HG02642 (cell line): ENCODE results near the gene TMEM143.
A peak's percentile ranks its signal among the peaks of the same experiment; 100 is the strongest.
"Not testable (repeated sequence)": the region's sequence is repeated elsewhere in the genome, so short reads cannot be mapped to it uniquely, and the experiment has no call there.

ENCODE experiments used
- ATAC-seq: cut with Tn5 transposase; IDR thresholded peaks from one replicate; pipeline ENCODE4 v1.9.1; 2021; ENCODE audit warnings: mild to moderate bottlenecking; ENCODE audit not compliant: unreplicated experiment, poor library complexity

Gene TMEM143

DNA sequence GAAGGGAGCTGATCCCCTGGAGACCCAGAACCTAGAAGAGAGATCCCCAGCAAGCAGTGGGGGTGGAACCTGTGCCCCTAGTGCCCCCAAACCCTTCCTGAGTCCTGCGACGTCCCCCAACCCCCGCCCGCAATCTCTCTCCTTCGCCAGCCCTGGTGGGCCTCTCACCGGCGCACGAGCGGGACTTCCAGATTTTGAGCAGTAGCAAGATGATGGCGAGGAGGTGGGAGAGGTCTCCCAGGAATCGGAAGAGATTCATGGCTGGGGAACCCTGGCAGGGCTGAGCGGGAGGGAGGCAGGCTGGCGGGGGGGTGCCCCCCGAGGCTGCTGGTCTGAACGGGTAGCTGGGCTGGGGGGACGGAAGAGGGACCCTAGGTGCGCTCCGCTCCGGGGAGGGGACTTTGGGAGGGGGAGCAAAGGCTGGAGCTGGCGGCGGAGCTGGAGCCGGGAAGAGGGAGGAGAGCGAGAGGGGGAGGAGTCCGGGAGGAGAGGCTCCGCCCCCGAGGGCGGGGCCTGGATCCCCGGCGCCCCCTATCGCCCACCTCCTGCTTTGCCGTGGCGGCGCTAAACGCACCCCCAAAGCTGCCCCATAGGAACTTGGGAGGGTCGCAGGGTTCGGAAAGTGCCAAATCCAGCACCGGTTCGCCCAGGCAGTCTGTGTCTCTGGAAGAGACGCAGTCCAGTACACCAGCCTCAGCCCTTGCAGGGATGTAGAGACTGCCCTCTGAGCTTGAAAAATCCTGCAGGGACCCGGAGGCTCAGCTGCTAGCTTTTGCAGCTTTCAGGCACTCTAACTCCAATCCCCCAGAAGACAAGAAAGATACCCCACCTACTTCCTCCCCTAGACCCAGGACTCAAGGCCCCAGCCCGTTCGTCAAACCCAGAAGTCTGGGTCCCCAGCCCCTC lies 27.6 kb upstream of the TMEM143 start, which contains the start of gene KDELR1:
Gene KDELR1 (minus strand): TSS at position 452 of the 906 bp plus-strand sequence. CDS start 193 bp downstream, at position 259.
- peak; percentile 81 for ATAC-seq

- peak; percentile 45 for ATAC-seq
These were observed 26.7 kb upstream of the TMEM143 start for GRCh38 chr19:48390188-48391099.

- no peak for ATAC-seq
These were observed 23.2 kb upstream of the TMEM143 start for GRCh38 chr19:48386981-48387380.

GRCh38 chr19:48385461-48386087 lies 21.8 kb upstream of the TMEM143 start:
- ATAC-seq = no peak

DNA sequence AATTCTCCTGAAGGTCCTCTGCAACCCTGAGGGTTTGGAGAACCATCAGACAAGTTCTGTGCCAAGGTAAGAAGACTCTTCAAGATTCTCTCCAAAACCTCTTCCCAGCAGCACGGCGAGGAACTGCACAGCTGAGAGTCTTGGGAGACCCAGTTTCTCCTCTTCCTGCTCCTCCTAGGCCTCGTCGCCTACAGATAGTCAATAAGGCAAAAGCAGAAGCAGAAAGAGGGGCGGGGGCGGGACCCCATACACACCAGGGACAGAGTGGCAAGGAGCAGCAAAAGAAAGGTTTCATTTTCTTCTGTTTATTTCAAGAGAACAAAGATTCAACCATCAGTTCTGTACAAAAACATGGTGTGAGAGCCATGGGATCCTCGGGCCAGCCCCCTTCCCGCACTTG lies 18.5 kb upstream of the TMEM143 start:
- ATAC-seq = no peak

DNA sequence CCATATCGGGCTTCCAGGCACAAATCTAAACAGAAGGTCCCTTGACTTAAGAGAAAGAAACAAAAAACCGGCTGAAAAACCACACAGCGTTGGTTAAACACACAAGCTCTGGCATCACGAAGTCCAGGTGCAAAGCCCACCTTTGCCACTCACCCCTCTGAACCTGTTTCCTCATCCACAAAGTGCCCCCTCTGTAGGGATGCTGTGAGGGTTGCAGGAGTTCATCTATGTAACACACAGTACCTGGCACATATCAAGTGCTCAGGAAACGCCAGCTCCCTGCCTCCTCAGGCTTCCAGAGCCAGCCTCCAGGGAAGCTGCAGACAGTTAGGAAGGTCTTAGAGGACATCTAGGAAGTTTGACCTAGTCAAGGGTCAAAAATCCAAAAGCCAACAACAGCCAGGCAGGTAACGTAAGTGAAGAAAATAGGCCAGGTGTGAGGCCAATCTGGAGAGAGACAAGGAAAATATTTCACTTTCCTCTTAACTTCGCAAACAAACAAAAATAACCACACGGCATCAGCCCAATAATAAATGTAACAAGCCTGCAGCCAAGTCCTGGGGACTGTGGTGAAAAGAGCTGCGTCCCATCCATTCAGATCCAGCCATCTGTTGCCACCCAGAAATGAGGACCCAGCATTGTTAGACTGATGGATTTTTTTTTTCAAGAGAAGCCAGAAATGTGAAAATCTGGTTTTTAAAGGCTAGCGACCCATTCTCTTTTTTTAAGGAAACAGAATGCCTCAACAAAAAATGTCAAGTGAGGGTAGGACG lies 17.6 kb upstream of the TMEM143 start:
- ATAC-seq = no peak

DNA sequence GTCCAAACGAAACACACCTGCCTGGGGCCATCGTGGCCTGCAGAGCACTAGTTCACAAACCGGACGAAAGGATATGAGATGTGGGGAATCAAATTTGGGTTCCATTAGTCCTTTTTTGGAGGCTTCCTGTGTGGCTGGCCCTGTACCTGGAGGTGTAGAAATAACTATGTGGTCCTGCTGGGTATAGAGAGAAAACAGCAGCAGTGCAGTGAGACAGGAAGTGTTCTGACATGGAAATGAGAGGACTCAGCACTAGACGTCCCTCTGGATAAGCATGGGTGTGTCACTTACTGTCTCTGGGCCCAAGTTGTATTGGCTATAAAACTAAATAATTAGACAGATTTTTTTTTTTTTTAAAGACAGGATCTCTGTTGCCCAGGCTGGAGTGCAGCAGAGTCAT lies 15.3 kb upstream of the TMEM143 start:
- no peak for ATAC-seq

GRCh38 chr19:48378194-48378570 lies 14.4 kb upstream of the TMEM143 start:
- ATAC-seq = no peak

GRCh38 chr19:48373567-48373966 lies 9.8 kb upstream of the TMEM143 start:
- no peak for ATAC-seq

GRCh38 chr19:48372904-48373303 lies 9.2 kb upstream of the TMEM143 start:
- no peak for ATAC-seq

DNA sequence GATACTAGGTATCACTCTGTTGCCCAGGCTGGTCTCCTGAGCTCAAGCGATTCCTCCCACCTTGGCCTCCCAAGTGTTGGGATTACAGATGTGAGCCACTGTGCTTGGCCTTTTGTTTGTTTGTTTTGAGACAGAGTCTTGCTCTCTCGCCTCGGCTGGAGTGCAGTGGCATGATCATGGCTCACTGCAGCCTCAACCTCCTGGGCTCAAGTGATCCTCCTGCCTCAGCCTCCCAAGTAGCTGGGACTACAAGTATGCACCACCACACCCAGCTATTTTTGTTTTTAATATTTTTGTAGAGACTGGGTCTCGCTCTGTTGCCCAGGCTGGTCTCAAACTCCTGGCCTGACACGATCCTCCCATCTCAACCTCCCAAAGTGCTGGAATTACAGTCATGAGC lies 8.0 kb upstream of the TMEM143 start:
- not testable (repeated sequence) for ATAC-seq

GRCh38 chr19:48371367-48371766 lies 7.6 kb upstream of the TMEM143 start:
- no peak for ATAC-seq

DNA sequence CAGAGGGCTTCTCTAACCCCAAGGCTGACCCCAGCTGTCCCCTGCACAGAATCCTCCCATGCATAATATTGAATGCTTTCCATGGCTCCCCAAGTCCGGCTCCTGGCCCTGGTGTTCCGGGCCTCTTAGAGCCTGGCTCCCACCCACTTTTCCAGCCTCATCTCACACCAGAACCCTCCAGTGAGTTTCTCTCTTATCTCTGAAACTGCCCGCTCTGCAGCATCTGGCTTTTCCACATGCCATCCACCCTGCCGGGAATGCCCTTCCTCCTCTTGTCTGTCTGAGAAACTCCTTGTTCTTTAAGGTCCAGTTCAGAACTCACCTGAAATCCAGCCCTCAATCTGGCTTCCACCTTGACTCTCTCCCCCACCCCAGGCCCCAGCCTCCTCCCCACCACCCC lies 7.2 kb upstream of the TMEM143 start:
- no peak for ATAC-seq

DNA sequence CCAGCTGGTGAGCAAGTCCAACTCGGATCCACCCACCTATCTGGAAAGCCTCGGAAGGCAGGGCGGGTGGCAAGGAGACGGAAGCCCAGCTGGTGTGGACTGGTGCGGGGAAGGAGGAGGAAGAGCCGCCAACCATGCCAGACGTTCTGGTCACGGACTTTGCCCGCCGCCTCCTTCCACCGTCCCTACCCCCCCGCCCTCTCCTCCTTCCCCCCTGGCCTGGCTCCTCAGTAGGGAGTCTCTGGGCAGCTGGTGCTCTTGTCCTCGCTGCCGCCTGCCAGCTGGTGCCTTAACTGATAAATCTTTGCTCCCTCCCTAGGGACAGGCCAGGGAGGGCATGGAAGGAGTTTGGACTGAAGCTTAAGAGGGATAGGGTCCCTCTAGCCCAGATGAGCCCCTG lies 5.2 kb upstream of the TMEM143 start:
- no peak for ATAC-seq

DNA sequence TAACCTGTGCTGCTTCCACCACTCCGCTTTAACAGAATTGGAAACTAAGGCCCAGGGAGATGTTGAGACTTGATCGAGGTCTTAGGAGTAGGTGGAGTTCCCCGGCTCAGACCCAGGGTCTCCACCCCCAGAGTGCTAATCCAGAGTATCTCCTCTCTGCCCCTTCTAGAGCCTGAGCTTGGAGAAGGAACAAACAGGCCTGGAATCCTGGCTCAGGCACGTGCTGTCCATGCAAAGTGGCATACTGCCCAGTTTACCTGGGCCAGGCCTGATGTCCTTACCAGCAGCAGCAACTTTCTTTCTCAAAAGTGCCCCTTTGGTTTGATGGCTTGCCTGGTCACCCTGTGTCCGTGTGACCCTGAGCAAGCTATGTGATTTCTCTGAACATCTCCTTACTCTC lies 4.1 kb upstream of the TMEM143 start:
- ATAC-seq = no peak

DNA sequence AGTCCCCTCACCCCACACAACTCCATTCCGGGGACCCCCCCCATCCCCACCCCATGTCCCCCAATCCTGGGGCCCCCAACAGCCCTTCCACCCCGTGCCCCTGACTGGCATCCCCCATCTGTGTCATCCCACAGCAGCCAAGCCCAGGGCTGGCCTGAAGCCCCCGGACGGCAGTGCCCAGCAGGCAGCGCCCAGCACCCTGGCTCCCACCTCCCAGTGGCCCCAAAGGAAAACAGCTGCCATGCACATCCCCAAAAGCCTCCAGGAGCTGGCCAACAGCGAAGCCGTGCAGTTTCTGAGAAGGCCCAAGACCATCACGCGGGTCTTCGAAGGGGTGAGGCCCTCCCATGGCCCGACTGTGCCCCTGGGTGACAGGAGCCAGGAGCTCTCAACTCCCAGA lies 1.9 kb upstream of the TMEM143 start:
- ATAC-seq = no peak

GRCh38 chr19:48364598-48365348 lies 1.0 kb upstream of the TMEM143 start:
- ATAC-seq = no peak

GRCh38 chr19:48363500-48363809 lies 285 bp downstream of the TMEM143 start:
- ATAC-seq = peak; percentile 12

DNA sequence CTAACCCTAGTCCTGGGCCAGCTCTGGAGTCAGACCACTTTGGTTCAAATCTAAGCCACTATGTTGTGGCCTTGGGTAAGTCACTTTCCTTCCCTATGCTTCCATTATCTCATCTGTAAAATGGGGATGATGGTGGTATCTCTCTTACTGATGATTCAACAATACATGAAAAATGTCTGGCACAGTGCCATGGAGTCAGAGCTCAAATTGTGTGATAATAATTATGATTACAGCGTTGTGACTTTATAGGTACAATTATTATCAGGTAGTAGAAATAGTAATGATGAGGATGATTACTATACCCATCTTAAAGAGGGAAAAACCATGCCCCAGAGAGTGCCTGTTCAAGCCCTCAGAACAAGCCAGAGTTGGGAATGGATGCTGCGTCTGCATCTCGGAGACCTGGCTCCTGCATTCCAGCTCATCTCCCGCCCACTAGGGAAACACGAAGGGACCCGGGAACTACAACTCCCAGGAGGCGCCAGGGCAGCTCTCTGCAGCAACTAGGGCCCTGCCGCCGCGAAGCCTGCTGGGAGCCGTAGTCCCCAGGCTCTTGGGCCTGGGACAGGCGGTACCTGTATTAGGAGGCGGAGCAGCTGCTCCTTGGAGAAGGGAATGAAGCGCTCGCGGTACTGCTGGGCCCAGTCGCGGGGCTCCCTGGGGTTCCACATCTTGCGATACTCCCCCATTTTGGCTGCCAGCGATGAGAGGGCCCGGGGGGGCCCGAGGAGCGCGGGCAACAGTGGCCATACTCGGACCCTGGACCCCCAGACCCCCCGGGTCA lies 832 bp downstream of the TMEM143 start:
- ATAC-seq = peak; percentile 51
